Endodermal cell (in vitro differentiated cells): ENCODE results near the gene PRKCZ. TPM values are rescaled to one million over a fixed set of nuclear protein-coding genes. Genes with fewer than 3 reads are reported as not detected.

Experiments used
- DNase-seq: peaks from one replicate; pipeline ENCODE4 v3.0.0-alpha.2; 2017
- H3K27ac ChIP-seq: 2 replicates; pipeline ENCODE4 v1.5.1; 2013; ENCODE audit warnings: mild to moderate bottlenecking, low read depth, low read length, moderate library complexity
- H3K27me3 ChIP-seq: 2 replicates; pipeline ENCODE4 v1.6.1; 2013; ENCODE audit warnings: mild to moderate bottlenecking, low read length, moderate library complexity; ENCODE audit not compliant: insufficient read depth, control insufficient read depth, poor library complexity, severe bottlenecking
- H3K36me3 ChIP-seq: 2 replicates; pipeline ENCODE4 v1.7.0; 2013; ENCODE audit warnings: mild to moderate bottlenecking, low read length, moderate library complexity; ENCODE audit not compliant: control insufficient read depth, insufficient read depth
- H3K4me1 ChIP-seq: one replicate; pipeline ENCODE4 v1.7.0; 2013; ENCODE audit warnings: low read length; ENCODE audit not compliant: control insufficient read depth, insufficient read depth
- H3K4me3 ChIP-seq: 2 replicates; pipeline ENCODE4 v1.5.1; 2013; ENCODE audit warnings: mild to moderate bottlenecking, low read length, moderate library complexity
- H3K9ac ChIP-seq: 2 replicates; pipeline ENCODE4 v1.6.1; 2013; ENCODE audit warnings: mild to moderate bottlenecking, low read length, moderate library complexity; ENCODE audit not compliant: poor library complexity, severe bottlenecking; ENCODE audit errors: extremely low read depth
- H3K9me3 ChIP-seq: 2 replicates; pipeline ENCODE4 v1.6.1; 2013; ENCODE audit warnings: mild to moderate bottlenecking, low read length, moderate library complexity; ENCODE audit not compliant: control insufficient read depth
- H3K27ac Mint-ChIP-seq: 2 replicates; pipeline ENCODE4 v1.8.0; 2020; ENCODE audit warnings: mixed read lengths
- H3K27me3 Mint-ChIP-seq: 2 replicates; pipeline ENCODE4 v1.8.0; 2021; ENCODE audit warnings: mild to moderate bottlenecking, mixed read lengths; ENCODE audit not compliant: insufficient read depth
- H3K36me3 Mint-ChIP-seq: 2 replicates; pipeline ENCODE4 v1.8.0; 2020; ENCODE audit warnings: low read depth, mixed read lengths
- H3K4me1 Mint-ChIP-seq: 2 replicates; pipeline ENCODE4 v1.8.0; 2020; ENCODE audit warnings: mixed read lengths
- H3K4me3 Mint-ChIP-seq: 2 replicates; pipeline ENCODE4 v1.8.0; 2020; ENCODE audit warnings: mild to moderate bottlenecking, moderate library complexity, mixed read lengths
- H3K9me3 Mint-ChIP-seq: 2 replicates; pipeline ENCODE4 v1.8.0; 2020; ENCODE audit warnings: mild to moderate bottlenecking, mixed read lengths
- WGBS, 2 experiments: methylation state at CpG; one replicate each; pipeline versions ENCODE4 v1.1.5 to v1.1.7; 2013; ENCODE audit warnings: missing lambda C conversion rate in 2 of 2, mixed read lengths in 1 of 2; ENCODE audit not compliant: insufficient coverage in 1 of 2, insufficient read length in 1 of 2; 5-methylcytosine and 5-hydroxymethylcytosine counted together
- total RNA-seq, 2 donors: library from RNA; stranded (reverse); fragmentation: NEBNext Ultra II Directional in 1 of 2; extraction: Animal tissue kit (Norgen Biotek cat#: 25700) in 1 of 2; gene quantifications; 2 replicates in 1 of 2; 3 replicates in 1 of 2; pipeline ENCODE4 v1.2.1, GENCODE V29; 2021
- TF ChIP-seq, protein P1 (sequence below): fragments of 200-600 bp; sonication (generic); conservative IDR thresholded peaks from 2 replicates; pipeline ENCODE4 v1.5.0; 2021; ENCODE audit warnings: antibody characterized with exemption, mild to moderate bottlenecking

Gene PRKCZ
- total RNA-seq, 2 donors from 2014 or later: 49.9 to 68.5 TPM

DNA sequence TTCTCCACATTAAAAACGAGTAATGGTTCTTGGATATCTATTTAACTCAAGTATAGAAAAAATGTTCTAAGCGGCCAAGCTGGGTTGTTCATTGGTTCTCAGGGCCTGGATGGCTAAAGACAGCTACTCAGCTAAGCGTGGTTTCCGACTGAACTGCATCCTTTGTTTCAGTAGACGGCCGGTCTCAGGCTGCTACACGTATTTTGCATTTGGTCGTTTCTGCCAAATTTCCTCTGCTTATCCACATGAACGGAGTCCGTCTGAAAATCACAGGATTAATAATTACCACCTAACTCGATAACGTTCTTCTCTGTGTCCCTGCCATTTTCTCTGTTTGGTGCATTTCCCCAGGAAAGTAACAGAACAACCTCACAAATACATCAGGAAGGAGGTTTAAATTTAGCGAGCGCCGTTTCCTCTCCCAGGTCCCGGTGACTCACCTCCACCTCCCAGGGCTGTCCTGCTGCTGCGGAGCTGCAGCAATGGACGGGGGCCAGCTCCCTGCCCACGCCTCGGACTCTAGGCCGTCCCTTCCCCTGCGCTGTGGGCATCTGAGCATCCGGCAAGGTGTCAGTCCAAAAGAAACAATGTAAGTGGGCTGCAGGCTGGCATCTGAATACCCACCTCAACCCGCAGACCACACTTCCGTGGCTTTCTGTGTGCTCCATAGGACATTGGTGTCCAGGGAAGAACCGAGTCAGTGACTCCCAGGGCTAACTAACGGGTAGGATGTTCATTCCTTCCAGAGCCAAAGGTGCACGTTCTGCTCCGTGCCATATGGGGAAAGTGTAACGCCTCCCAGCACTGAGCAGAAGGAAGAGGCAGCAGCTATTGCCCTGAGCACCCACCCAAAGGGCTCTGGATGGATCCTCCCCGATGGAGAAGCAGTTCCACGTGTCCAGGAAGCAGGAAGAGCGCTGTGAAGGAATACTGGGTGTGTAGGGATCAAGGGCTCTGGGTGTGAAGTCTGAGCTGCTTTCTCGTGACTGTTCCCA lies 35.2 kb upstream of the PRKCZ start:
- no peak overlapping the region for H3K4me3 ChIP-seq
- no peaks in the 10 kb centered on the region for H3K9me3 Mint-ChIP-seq
- H3K9ac ChIP-seq: no peak overlapping the region
- no peak overlapping the region for H3K27ac Mint-ChIP-seq
- no peak overlapping the region for H3K27ac ChIP-seq
- no peak overlapping the region for H3K4me3 Mint-ChIP-seq
- no peaks in the 10 kb centered on the region for H3K4me1 ChIP-seq
- peaks cover 35% of the 10 kb centered on the region for H3K27me3 ChIP-seq
- no peaks in the 10 kb centered on the region for H3K9me3 ChIP-seq
- DNase-seq: no peak
- peaks cover 25% of the 10 kb centered on the region for H3K27me3 Mint-ChIP-seq
- TF ChIP-seq, protein P1, sequence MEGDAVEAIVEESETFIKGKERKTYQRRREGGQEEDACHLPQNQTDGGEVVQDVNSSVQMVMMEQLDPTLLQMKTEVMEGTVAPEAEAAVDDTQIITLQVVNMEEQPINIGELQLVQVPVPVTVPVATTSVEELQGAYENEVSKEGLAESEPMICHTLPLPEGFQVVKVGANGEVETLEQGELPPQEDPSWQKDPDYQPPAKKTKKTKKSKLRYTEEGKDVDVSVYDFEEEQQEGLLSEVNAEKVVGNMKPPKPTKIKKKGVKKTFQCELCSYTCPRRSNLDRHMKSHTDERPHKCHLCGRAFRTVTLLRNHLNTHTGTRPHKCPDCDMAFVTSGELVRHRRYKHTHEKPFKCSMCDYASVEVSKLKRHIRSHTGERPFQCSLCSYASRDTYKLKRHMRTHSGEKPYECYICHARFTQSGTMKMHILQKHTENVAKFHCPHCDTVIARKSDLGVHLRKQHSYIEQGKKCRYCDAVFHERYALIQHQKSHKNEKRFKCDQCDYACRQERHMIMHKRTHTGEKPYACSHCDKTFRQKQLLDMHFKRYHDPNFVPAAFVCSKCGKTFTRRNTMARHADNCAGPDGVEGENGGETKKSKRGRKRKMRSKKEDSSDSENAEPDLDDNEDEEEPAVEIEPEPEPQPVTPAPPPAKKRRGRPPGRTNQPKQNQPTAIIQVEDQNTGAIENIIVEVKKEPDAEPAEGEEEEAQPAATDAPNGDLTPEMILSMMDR: no peak
- no peaks in the 10 kb centered on the region for H3K4me1 Mint-ChIP-seq
- no peaks in the 10 kb centered on the region for H3K36me3 ChIP-seq
- H3K36me3 Mint-ChIP-seq: no peaks in the 10 kb centered on the region
- 80 to 81% methylated on average over 29 to 34 of the region's 34 CpGs for WGBS, 2 experiments

DNA sequence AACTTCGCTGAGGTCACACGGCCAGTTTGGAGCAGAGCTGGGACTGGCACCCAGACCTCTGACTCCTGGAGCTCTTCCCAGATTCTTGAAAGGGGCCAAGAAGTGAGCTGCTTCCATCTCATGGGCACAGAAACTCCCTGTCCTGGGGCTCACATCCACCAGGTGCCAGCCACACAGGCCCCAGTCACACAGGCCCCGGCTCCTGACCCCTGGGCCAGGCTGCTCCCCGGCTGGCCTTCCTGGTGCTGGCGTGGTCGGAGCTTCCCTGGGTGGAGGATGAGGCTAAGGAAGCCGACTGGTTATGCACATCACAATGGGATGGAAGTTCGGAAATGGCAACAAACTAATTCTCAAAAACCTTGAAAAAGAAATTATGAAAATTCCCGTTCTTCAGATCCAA lies 34.1 kb upstream of the PRKCZ start:
- TF ChIP-seq, protein P1: no peak
- H3K4me3 Mint-ChIP-seq: no peak overlapping the region
- H3K27me3 Mint-ChIP-seq: peaks cover 36% of the 10 kb centered on the region
- Histone ChIP-seq H3K4me3 (no peak overlapping the region), H3K27me3 (peaks cover 46% of the 10 kb centered on the region), H3K36me3 (no peaks in the 10 kb centered on the region), H3K9me3 (no peaks in the 10 kb centered on the region), H3K4me1 (no peaks in the 10 kb centered on the region), H3K27ac (no peak overlapping the region), H3K9ac (no peak overlapping the region)
- no peak for DNase-seq
- H3K4me1 Mint-ChIP-seq: no peaks in the 10 kb centered on the region
- H3K27ac Mint-ChIP-seq: no peak overlapping the region
- H3K9me3 Mint-ChIP-seq: no peaks in the 10 kb centered on the region
- H3K36me3 Mint-ChIP-seq: no peaks in the 10 kb centered on the region
- WGBS, 2 experiments: 88 to 93% methylated on average over 8 to 9 of the region's 9 CpGs

- no peaks in the 10 kb centered on the region for H3K9me3 ChIP-seq
- H3K4me3 ChIP-seq: no peak overlapping the region
- Mint-ChIP-seq H3K27ac (no peak overlapping the region), H3K36me3 (no peaks in the 10 kb centered on the region), H3K4me3 (peak overlapping the region; percentile 49), H3K9me3 (no peaks in the 10 kb centered on the region), H3K4me1 (no peaks in the 10 kb centered on the region), H3K27me3 (peaks cover 42% of the 10 kb centered on the region)
- DNase-seq: peak; percentile 64
- H3K4me1 ChIP-seq: no peaks in the 10 kb centered on the region
- no peak overlapping the region for H3K9ac ChIP-seq
- 32 to 45% methylated on average over 21 to 47 of the region's 48 CpGs for WGBS, 2 experiments
- no peaks in the 10 kb centered on the region for H3K36me3 ChIP-seq
- TF ChIP-seq, protein P1: no peak
- H3K27me3 ChIP-seq: peaks cover 50% of the 10 kb centered on the region
- H3K27ac ChIP-seq: no peak overlapping the region
Observed at GRCh38 chr1:2018217-2019171, 31.7 kb upstream of the PRKCZ start.
